Endothelial cell of umbilical vein (primary cell): ENCODE data around the gene PCNX4.

ENCODE experiments used
- CTCF ChIP-seq, 2 donors: IDR thresholded peaks; 1 replicate in 1 of 2; 2 replicates in 1 of 2; pipeline ENCODE4 v1.5.1; 2011; ENCODE audit warnings: low read length in 2 of 2, mild to moderate bottlenecking in 2 of 2, moderate library complexity in 2 of 2, control low read depth in 1 of 2, inconsistent platforms in 1 of 2, low read depth in 1 of 2; ENCODE audit not compliant: insufficient read depth in 1 of 2; ENCODE audit errors: extremely low read depth in 1 of 2
- EZH2 ChIP-seq: IDR thresholded peaks from 2 replicates; pipeline ENCODE4 v1.6.1; 2012; ENCODE audit warnings: borderline replicate concordance, low read depth, mild to moderate bottlenecking, moderate library complexity, low read length, inconsistent platforms; ENCODE audit not compliant: severe bottlenecking
- FOS ChIP-seq: IDR thresholded peaks from 2 replicates; pipeline ENCODE4 v1.6.1; 2011; ENCODE audit warnings: mild to moderate bottlenecking, low read length, moderate library complexity, borderline replicate concordance; ENCODE audit not compliant: insufficient read depth
- JUN ChIP-seq: IDR thresholded peaks from 2 replicates; pipeline ENCODE4 v1.6.1; 2011; ENCODE audit warnings: borderline replicate concordance, low read depth; ENCODE audit not compliant: insufficient read length, insufficient read depth
- MAX ChIP-seq: IDR thresholded peaks from 2 replicates; pipeline ENCODE4 v1.6.1; 2011; ENCODE audit not compliant: insufficient read depth, insufficient read length
- MYC ChIP-seq: IDR thresholded peaks from one replicate; pipeline ENCODE4 v1.6.1; 2011; ENCODE audit warnings: mild to moderate bottlenecking, low read depth, low read length
- POLR2A ChIP-seq: IDR thresholded peaks from 2 replicates; pipeline ENCODE4 v1.6.1; 2012; ENCODE audit warnings: low read depth, mild to moderate bottlenecking, control low read depth, low read length
- POLR2AphosphoS5 ChIP-seq: IDR thresholded peaks from 2 replicates; pipeline ENCODE4 v1.6.1; 2012; ENCODE audit warnings: low read depth, mild to moderate bottlenecking, control low read depth, low read length, moderate library complexity; ENCODE audit not compliant: insufficient read depth

GRCh38 chr14:60214003-60214402 lies 122.3 kb downstream of the PCNX4 start:
- TF ChIP-seq EZH2: no peak
- no peak for TF ChIP-seq CTCF (IDR thresholded peaks at IDR 0.05; ENCODE audit: extremely low read depth in 1 of 2, insufficient read depth in 1 of 2, low read depth in 1 of 2, low read length in 2 of 2)
- TF ChIP-seq POLR2AphosphoS5: no peak
- no peak for TF ChIP-seq FOS
- TF ChIP-seq MAX: no peak
- no peak for TF ChIP-seq POLR2A
- TF ChIP-seq MYC: no peak
- TF ChIP-seq JUN: no peak
